ENCODE results near the gene ARFGAP1. TPM values are rescaled to one million over a fixed set of nuclear protein-coding genes. Genes with fewer than 3 reads are reported as not detected.

Gene ARFGAP1
- total and polyA plus RNA-seq, 2 experiments from 2014 or later, result 41.5 to 95.5 TPM

GRCh38 chr20:63242736-63243135, 29.9 kb upstream of the ARFGAP1 start:
- Mint-ChIP-seq H3K4me3 (no peak overlapping the region), H3K27ac (no peak overlapping the region), H3K9me3 (no peaks in the 10 kb centered on the region), H3K27me3 (ENCODE audit: insufficient read depth, low read depth, poor library complexity) (peaks cover 11% of the 10 kb centered on the region), H3K4me1 (peaks cover 6% of the 10 kb centered on the region; the same call in 1 of the 3 replicates), H3K36me3 (ENCODE audit: low read depth) (no peaks in the 10 kb centered on the region)
- TF ChIP-seq STAT1 (IDR thresholded peaks at IDR 0.05; ENCODE audit: unreplicated experiment) (no peak), EZH2 (IDR thresholded peaks at IDR 0.05; ENCODE audit: low read depth, unreplicated experiment) (no peak), ZNF114 (CRISPR knock-in tag; IDR thresholded peaks at IDR 0.05) (no peak), EZH2phosphoT487 (IDR thresholded peaks at IDR 0.05; ENCODE audit: unreplicated experiment) (no peak), NANOG (IDR thresholded peaks at IDR 0.05; ENCODE audit: borderline replicate concordance) (no peak), CTCF (conservative IDR thresholded peaks at IDR 0.05; ENCODE audit: low read depth in 2 of 2) (no peak), JUNB (IDR thresholded peaks at IDR 0.05; ENCODE audit: unreplicated experiment) (no peak), CREB1 (CRISPR knock-in tag; IDR thresholded peaks at IDR 0.05; ENCODE audit: low read depth) (no peak), ETS1 (IDR thresholded peaks at IDR 0.05) (no peak), POLR2AphosphoS5 (IDR thresholded peaks at IDR 0.05; ENCODE audit: low read depth) (no peak), ZNF331 (CRISPR knock-in tag; IDR thresholded peaks at IDR 0.05; ENCODE audit: low read depth) (no peak), REST (IDR thresholded peaks at IDR 0.05; ENCODE audit: unreplicated experiment) (no peak)
- TF ChIP-seq, protein P1, sequence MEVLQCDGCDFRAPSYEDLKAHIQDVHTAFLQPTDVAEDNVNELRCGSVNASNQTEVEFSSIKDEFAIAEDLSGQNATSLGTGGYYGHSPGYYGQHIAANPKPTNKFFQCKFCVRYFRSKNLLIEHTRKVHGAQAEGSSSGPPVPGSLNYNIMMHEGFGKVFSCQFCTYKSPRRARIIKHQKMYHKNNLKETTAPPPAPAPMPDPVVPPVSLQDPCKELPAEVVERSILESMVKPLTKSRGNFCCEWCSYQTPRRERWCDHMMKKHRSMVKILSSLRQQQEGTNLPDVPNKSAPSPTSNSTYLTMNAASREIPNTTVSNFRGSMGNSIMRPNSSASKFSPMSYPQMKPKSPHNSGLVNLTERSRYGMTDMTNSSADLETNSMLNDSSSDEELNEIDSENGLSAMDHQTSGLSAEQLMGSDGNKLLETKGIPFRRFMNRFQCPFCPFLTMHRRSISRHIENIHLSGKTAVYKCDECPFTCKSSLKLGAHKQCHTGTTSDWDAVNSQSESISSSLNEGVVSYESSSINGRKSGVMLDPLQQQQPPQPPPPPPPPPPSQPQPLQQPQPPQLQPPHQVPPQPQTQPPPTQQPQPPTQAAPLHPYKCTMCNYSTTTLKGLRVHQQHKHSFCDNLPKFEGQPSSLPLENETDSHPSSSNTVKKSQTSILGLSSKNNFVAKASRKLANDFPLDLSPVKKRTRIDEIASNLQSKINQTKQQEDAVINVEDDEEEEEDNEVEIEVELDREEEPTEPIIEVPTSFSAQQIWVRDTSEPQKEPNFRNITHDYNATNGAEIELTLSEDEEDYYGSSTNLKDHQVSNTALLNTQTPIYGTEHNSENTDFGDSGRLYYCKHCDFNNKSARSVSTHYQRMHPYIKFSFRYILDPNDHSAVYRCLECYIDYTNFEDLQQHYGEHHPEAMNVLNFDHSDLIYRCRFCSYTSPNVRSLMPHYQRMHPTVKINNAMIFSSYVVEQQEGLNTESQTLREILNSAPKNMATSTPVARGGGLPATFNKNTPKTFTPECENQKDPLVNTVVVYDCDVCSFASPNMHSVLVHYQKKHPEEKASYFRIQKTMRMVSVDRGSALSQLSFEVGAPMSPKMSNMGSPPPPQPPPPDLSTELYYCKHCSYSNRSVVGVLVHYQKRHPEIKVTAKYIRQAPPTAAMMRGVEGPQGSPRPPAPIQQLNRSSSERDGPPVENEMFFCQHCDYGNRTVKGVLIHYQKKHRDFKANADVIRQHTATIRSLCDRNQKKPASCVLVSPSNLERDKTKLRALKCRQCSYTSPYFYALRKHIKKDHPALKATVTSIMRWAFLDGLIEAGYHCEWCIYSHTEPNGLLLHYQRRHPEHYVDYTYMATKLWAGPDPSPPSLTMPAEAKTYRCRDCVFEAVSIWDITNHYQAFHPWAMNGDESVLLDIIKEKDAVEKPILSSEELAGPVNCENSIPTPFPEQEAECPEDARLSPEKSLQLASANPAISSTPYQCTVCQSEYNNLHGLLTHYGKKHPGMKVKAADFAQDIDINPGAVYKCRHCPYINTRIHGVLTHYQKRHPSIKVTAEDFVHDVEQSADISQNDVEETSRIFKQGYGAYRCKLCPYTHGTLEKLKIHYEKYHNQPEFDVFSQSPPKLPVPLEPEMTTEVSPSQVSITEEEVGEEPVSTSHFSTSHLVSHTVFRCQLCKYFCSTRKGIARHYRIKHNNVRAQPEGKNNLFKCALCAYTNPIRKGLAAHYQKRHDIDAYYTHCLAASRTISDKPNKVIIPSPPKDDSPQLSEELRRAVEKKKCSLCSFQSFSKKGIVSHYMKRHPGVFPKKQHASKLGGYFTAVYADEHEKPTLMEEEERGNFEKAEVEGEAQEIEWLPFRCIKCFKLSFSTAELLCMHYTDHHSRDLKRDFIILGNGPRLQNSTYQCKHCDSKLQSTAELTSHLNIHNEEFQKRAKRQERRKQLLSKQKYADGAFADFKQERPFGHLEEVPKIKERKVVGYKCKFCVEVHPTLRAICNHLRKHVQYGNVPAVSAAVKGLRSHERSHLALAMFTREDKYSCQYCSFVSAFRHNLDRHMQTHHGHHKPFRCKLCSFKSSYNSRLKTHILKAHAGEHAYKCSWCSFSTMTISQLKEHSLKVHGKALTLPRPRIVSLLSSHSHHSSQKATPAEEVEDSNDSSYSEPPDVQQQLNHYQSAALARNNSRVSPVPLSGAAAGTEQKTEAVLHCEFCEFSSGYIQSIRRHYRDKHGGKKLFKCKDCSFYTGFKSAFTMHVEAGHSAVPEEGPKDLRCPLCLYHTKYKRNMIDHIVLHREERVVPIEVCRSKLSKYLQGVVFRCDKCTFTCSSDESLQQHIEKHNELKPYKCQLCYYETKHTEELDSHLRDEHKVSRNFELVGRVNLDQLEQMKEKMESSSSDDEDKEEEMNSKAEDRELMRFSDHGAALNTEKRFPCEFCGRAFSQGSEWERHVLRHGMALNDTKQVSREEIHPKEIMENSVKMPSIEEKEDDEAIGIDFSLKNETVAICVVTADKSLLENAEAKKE (CRISPR knock-in tag; IDR thresholded peaks at IDR 0.05), result no peak
- Histone ChIP-seq H3K27ac (ENCODE audit: low read depth) (no peak overlapping the region), H3F3A (replicated peaks; ENCODE audit: low read depth) (no peaks in the 10 kb centered on the region), H2AFZ (no peak overlapping the region), H3K79me2 (replicated peaks; ENCODE audit: insufficient read depth) (no peaks in the 10 kb centered on the region), H3K9me2 (ENCODE audit: insufficient read depth) (no peaks in the 10 kb centered on the region), H3K4me1 (ENCODE audit: insufficient read depth) (no peaks in the 10 kb centered on the region; the same call in 1 of the 2 replicates), H3K4me3 (no peak overlapping the region), H3K36me3 (ENCODE audit: insufficient read depth) (no peaks in the 10 kb centered on the region), H4K20me1 (replicated peaks; ENCODE audit: insufficient read depth) (no peaks in the 10 kb centered on the region), H3K27me3 (ENCODE audit: insufficient read depth) (no peaks in the 10 kb centered on the region), H3K4me2 (no peak overlapping the region)
- no peak for DNase-seq (ENCODE audit: low spot score)
- no peak for ATAC-seq
